ENCODE measurements around the gene SH3PXD2A.

DNA sequence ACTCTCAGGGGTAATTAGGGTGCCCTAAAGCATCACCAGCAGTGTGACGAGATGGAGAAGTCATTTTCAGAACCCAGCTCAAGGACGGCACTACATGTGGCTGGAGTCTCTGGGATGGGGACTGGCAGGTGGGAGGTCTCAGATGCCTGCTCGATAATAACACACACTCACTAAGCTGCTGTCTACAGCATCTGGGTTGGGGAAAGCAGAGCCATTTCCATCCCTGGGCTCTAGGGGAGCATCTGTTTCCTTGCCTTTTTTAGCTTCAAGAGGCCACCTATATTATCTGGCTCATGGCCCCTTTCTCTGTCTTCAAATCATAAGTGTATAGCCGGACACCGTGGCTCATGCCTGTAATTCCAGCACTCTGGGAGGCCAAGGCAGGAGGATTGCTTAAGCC is 79.6 kb downstream of the SH3PXD2A start:
- TF ChIP-seq POLR2A (IDR thresholded peaks at IDR 0.05): no peak
- TF ChIP-seq, protein P1, sequence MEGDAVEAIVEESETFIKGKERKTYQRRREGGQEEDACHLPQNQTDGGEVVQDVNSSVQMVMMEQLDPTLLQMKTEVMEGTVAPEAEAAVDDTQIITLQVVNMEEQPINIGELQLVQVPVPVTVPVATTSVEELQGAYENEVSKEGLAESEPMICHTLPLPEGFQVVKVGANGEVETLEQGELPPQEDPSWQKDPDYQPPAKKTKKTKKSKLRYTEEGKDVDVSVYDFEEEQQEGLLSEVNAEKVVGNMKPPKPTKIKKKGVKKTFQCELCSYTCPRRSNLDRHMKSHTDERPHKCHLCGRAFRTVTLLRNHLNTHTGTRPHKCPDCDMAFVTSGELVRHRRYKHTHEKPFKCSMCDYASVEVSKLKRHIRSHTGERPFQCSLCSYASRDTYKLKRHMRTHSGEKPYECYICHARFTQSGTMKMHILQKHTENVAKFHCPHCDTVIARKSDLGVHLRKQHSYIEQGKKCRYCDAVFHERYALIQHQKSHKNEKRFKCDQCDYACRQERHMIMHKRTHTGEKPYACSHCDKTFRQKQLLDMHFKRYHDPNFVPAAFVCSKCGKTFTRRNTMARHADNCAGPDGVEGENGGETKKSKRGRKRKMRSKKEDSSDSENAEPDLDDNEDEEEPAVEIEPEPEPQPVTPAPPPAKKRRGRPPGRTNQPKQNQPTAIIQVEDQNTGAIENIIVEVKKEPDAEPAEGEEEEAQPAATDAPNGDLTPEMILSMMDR (IDR thresholded peaks at IDR 0.05): no peak
